ENCODE data around the gene JAZF1.
A peak's percentile ranks its signal among the peaks of the same experiment; 100 is the strongest.
"Not testable (repeated sequence)": the region's sequence is repeated elsewhere in the genome, so short reads cannot be mapped to it uniquely, and the experiment has no call there.

Gene JAZF1

GRCh38 chr7:27929127-27929526 is 251.5 kb downstream of the JAZF1 start:
- DNase-seq, result no peak

GRCh38 chr7:27928001-27928400 is 252.6 kb downstream of the JAZF1 start:
- DNase-seq, result no peak

- no peak for DNase-seq
Measured at GRCh38 chr7:27925573-27926201, 254.9 kb downstream of the JAZF1 start.

- no peak for DNase-seq
Measured at GRCh38 chr7:27923642-27923980, 257.0 kb downstream of the JAZF1 start.

GRCh38 chr7:27922907-27923641 is 257.5 kb downstream of the JAZF1 start:
- no peak for DNase-seq

GRCh38 chr7:27922389-27922788 is 258.2 kb downstream of the JAZF1 start:
- DNase-seq, result not testable (repeated sequence)

- peak; percentile 7 to 22 for DNase-seq
Measured at GRCh38 chr7:27921081-27921836, 259.3 kb downstream of the JAZF1 start.

GRCh38 chr7:27920281-27920946 is 260.2 kb downstream of the JAZF1 start:
- DNase-seq, result no peak

GRCh38 chr7:27918503-27918902 is 262.1 kb downstream of the JAZF1 start:
- no peak for DNase-seq

GRCh38 chr7:27917774-27918314 is 262.8 kb downstream of the JAZF1 start:
- DNase-seq, result no peak

GRCh38 chr7:27917119-27917518 is 263.5 kb downstream of the JAZF1 start:
- DNase-seq, result no peak

GRCh38 chr7:27916372-27916771 is 264.2 kb downstream of the JAZF1 start:
- no peak for DNase-seq

- DNase-seq, result no peak
Measured at GRCh38 chr7:27914409-27914808, 266.2 kb downstream of the JAZF1 start.

- no peak for DNase-seq
Measured at GRCh38 chr7:27912751-27913150, 267.8 kb downstream of the JAZF1 start.

GRCh38 chr7:27911920-27912319 is 268.7 kb downstream of the JAZF1 start:
- no peak for DNase-seq

- no peak for DNase-seq
Measured at GRCh38 chr7:27910326-27910725, 270.3 kb downstream of the JAZF1 start.

- DNase-seq, result no peak
Measured at GRCh38 chr7:27908534-27909165, 271.9 kb downstream of the JAZF1 start.

- no peak for DNase-seq
Measured at GRCh38 chr7:27906385-27907091, 274.1 kb downstream of the JAZF1 start.

- DNase-seq, result peak; percentile 14 to 25
Measured at GRCh38 chr7:27905951-27906350, 274.6 kb downstream of the JAZF1 start.

- no peak for DNase-seq
Measured at GRCh38 chr7:27901028-27901760, 279.4 kb downstream of the JAZF1 start.

GRCh38 chr7:27900006-27900405 is 280.6 kb downstream of the JAZF1 start:
- DNase-seq, result no peak
